ENCODE data around the gene IKZF2.

Gene IKZF2

GRCh38 chr2:212953170-212953920 lies 198.1 kb downstream of the IKZF2 start:
- DNase-seq, result no peak

GRCh38 chr2:212949786-212950185 lies 201.6 kb downstream of the IKZF2 start:
- no peak for DNase-seq

Measured in effector CD4-positive, alpha-beta T cell (primary cell).